GM21717 (cell line): ENCODE measurements around the gene SYT5.
"Not testable (repeated sequence)": the region's sequence is repeated elsewhere in the genome, so short reads cannot be mapped to it uniquely, and the experiment has no call there.

Experiments
- ATAC-seq: cut with Tn5 transposase; IDR thresholded peaks from one replicate; pipeline ENCODE4 v1.9.1; 2021; ENCODE audit warnings: mild to moderate bottlenecking, moderate library complexity; ENCODE audit not compliant: unreplicated experiment

The SYT5 gene

DNA sequence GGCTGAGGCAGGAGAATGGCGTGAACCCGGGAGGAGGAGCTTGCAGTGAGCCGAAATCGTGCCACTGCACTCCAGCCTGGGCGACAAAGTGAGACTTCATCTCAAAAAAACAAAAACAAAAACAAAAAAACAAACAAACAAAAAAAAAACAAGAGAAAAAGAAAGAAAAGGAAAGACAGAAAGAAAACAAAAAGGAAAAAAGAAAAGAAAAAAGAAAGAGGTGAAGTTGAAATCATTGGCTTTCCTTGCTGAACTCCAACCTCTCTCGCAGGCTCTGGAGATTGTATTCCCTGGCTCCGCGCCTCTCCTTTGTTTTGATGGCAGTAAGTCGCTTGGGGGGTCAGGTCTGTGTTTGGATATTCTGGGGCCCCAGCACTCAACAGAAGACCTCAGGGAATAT, 7.8 kb downstream of the SYT5 start:
- ATAC-seq = not testable (repeated sequence)

DNA sequence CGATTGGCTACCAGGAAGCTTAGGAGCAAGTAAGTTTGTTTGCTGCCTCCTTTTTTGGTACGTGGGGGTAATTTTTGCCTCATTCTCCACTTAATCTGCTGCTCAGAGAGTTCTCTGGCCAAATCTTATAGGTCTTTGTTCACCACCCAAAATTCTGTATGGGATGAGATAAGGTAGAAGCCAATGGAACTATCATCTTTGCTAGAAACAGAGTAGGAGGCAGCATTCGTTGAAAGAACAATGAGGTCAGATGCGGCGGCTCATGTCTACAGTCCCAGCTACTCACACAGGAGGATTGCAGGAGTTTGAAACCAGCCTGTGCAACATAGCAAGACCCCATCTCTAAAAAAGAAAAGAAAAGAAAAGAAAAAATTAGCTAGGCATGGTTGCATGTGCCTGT, 8.6 kb downstream of the SYT5 start:
- ATAC-seq = no peak

DNA sequence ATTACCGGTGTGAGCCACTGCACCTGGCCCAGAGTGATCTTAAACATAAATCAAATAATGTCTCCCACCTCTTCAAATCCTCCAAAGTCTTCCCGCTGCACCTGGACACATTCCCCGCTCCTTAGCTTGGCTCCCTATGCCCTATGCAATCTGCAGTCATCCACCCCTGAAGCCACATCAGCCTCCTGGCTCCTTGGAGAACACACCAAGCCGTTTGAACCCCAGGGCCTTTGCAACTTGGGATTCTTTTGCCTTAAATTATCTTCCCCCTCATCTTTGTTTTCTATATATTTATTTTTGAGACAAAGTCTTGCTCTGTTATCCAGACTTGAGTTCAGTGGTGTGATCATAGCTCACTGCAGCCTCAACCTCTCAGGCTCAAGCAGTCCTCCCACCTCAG, 11.0 kb downstream of the SYT5 start:
- ATAC-seq = no peak

DNA sequence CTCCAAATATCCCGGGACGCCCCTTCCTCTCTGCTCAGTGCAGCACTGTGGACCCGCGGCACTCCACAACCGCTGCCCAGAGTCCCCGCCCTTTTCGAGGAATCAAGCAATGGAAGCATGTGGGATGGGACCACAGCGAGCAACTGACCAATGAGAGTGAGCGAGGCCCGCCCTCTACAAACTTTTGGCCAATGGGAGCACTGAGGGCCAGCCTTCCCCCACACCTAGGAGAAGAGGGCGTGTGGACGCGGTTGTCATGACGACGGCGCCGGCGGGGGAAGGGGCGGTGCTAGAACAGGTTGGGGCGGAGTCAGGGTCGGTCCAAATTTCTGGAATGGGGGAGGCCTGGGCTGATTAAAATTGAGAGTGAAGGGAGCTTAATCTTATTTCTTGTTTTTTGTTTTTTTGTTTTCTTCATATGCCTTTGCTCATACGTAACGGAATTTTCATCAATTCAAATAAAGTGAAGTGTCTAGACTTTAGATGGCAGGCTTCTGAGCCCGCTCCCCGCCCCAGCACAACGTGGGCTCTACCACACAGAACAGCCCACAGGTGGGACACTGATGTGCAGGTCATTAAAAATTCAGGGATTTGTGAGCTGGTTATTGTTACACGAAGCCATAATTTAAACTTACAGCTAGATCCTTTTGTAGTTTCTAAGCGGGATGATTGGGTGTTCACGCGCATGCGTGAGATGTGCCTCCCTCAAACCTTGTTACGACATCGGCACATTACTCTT, 13.4 kb downstream of the SYT5 start, which contains the start of gene DNAAF3:
Gene DNAAF3, minus strand, starts transcription at position 84 of the 739 bp plus-strand sequence. CDS start 200 bp downstream, outside the sequence.
- ATAC-seq = peak; percentile 56

DNA sequence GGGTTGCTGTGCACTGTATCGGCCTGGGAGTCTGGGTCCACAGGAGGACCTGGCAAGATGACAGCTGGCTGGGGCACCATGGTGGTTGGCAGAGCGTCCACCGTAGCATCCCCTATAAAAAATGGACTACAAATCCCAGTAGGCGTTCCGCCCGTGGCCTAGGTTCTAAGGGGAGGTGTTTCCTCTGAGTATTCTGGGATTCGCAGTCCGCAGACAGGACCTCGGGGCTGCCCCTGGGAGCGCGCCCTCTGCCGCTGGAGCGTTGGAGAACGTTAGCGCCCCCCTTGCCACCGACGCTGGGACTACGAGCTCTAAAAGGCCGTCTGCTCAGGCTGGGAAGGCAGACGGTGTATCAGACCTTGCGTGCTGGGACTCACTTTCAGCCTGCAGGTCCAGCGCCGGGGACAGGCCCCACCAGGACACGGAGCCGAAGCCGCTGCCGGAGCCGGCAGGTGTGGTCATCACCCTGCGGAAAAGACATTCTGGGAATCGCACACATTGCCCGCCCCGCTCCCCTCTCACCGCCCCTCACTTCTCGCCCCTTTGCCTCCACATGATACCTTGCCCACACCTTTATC, 14.0 kb downstream of the SYT5 start:
- ATAC-seq = peak; percentile 21

DNA sequence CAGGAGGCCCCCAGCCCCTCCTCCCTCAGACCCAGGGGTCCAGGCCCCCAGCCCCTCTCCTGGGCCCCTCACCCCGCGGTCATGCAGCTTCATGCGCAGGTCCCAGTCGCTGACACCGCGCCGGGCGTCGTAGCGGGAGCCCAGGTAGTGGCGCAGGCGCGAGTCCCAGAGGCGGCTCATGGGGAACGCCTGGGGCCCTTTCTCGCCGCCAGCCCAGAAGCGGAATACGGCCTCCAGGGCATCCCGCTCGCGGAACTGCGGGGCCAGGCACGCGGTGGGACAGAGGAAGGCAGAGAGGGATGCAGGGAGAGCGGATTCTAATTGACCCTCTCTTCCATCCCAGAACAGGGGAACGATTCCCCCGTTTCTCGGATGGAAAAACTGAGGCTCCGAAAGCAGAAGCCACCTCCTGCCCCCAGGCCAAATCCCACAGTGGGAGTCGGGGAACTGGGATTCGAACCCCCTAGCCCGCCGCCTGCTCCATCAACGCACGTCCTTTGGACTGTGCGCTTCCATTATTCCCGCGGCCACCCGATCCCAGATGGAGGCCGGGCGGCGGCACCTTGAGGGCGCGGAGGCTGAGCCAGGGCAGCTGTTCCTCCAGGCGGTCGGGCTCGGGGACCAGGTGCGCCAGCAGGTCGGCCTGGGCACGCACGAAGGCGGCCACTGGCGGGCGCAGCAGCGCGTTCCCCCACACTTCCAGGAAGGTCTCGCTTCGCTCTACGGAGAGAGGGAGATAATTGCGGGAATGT, 18.3 kb downstream of the SYT5 start:
- ATAC-seq = no peak

DNA sequence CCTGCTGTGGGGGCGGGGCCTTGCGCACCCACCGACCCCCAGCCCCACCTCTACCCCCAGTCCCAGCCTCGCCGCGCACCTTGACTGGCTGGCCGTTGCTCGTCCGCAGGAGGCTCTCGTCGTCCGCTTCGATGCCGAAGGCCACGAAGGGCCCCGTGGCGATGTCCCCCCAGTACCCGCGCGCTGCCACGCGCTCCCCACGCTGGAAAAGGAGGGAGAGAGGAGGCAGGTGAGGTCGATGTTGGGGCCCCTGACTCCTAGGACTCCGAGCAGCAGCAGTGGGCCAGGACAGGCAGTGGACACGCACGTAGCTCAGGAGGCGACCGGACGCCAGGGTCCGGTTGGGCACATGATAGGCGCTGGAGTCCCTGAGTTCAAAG, 19.1 kb downstream of the SYT5 start:
- no peak for ATAC-seq

DNA sequence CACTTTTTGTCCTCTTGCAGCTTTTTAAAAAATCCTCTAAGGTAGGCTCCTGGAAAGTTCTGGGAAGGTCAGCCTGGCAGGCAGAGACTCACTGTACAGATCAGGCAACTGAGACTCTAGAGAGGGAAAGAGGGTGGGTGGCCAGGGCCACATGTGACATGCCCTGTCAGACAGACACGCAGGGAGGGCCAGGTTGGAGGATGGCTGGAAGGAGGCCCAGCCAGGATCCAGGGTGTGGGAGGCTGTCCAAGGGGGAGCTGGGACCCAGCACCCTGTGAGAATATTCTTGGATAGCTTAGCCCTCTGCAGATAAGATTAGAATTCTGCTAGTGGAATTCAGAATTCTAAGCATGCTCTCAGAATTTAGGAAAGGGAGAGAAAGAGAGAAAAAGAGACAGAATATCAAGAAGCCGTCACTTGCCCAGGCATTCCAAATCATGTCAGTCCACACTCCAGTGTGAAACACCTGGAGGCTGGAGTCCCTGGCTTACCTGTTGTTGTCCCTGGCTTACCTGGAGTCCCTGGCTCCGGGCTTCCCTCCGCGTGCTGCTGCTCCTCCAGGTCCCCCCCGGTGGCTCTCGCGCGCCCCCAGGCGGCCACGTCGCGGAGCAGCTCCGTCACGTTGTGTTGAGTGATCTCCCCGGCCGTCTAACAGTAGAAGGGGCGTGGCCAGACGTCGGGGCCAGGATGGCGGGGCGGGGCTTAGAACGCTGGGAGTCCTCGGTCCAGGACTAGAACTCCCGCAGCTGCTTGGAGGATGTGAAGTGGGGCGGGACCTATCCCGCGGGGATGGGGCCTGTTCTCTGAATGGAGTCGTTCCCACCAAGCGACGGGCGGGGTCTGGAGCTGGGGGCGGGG, 19.7 kb downstream of the SYT5 start:
- ATAC-seq = peak; percentile 64

DNA sequence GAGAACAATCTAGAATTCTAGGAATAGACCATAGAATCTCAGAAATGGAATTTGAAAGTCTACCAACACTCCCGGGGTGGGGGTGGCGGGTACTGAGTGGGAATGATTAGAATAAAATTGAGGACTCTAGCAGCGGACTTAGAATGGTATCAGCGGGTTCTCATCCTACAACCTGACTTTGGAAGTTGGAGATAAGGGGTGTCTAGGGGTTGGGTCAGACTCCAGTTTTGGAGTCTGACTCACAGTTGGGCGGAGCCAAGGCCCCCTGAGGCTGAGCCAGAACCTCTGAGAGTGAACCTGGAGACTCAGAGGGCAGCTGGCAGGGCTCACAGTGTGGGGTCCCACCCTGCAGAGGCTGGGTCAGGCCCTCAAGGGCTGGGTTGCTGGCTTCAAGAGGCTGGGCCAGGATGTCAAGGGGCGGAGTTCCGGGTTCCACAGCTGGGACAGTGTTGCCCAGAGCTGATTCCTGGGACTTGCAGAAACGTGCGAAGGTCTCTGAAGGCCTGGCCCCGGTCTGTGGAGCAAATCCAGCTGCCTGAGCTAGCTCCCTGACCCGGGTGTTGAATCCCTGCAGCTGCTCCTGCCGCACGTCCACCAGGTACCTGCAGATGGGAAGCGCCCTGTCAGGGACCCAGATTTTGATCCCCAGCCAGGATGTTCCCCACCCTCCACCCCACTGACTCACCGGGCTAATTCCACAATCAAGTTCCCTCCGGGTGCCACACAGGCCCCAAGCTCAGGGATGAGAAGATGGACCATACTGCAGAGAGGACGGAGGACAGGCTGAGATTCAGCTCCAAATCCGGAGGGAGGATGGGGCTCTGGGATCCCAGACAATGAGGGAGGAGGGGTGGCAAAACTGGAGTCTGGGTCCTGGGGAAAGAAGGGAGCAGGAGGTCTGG, 21.0 kb downstream of the SYT5 start:
- no peak for ATAC-seq

DNA sequence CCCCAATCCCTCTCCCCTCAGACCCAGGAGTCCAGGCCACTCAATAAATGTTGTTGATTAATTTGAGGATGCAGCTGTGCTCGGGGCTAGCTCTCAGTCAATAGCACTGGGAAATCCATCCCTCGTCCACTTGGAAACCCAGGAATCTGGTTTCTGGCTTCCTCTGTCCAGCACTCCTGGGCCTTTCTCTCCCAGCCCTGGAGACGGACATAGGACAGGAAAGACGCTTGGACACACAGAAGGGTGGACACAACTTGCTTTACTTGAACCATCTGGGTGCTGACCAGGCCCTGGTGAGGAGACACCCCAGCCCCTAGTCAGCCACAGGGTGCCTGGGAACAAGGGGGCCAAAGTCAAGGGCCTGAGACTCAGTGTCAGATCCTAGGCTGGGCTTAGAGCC, 21.7 kb downstream of the SYT5 start:
- ATAC-seq = no peak

DNA sequence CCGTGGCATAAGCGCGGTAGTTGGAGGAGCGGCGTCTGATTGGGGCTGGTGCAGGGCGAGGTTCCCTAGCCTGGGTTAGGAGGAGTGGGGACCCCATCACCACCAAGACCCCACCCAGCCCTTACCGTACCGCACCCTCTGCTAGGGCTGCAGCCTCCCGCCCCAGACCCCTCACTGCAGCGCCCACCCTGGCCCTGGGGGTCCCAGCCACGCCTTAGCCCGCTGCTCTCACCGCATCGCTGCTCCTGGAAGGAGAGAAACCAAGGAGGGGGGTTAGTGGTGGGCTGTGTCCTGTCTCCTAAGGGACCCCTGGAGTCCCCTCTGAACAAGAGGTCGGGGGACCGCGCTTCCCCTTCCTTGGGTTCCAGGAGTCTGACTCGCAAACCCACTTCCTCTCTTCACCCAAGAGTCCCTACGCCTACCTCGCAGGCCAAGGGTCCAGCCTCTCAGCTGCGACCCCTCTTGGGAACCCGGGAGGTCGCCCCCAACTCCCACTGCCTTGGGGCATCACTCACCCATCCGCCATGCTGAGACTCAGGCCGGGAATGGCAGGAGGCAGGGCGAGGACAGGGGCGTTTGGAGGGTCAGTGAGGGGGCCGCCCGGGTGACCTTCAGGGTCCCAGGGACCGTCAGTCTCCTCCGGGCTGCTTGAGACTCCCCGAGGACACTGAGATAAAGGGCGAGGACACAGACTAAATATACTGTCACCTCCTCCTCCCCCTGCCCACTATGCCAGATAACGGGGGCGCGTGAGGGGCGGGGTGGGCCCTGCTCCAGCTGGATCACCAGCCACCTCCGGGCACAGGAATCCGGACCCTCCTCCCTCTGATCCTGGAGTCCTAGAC, 22.8 kb downstream of the SYT5 start, which contains the start of gene TNNI3:
Gene TNNI3, minus strand, starts transcription at position 669 of the 845 bp plus-strand sequence. Its CDS starts 143 bp downstream, at position 526.
- no peak for ATAC-seq

DNA sequence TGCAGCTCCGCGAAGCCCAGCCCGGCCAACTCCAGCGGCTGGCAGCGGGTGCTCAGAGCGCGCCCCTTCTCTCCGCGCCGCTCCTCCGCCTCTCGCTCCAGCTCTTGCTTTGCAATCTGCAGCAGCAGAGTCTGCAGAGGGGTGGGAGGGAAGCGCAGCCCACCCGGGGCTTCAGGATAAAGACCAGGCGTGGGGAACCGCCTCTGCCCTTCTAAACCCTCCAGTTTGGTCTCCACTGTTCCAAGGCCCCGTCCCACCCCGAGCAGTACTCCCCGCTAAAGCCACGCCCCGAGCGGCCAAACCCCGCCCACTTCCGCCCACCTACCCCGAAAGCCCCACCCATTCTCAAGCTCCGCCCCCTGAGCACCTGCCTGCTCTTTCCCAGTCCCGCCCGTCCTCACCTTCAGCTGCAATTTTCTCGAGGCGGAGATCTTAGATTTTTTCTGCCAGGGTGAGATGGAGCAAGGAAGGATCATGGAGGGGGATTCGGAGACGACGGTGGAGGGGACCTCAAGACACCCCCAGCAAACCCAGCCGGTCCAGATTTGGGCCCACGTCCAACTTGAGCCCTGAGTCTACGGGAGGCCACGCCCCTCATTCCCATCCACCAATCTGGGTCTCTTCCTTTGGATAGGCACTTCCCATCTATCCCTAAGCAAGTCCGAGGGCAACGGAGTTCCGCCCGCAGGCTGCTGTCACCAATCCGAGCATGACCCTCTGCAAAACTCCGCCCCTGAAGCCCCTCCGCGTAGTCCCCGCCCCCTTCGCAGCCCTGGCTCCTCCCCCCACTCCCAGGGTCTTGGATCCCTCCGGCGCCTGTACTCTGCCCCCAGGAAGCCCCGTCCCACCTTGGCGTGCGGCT, 23.7 kb downstream of the SYT5 start:
- ATAC-seq = no peak

DNA sequence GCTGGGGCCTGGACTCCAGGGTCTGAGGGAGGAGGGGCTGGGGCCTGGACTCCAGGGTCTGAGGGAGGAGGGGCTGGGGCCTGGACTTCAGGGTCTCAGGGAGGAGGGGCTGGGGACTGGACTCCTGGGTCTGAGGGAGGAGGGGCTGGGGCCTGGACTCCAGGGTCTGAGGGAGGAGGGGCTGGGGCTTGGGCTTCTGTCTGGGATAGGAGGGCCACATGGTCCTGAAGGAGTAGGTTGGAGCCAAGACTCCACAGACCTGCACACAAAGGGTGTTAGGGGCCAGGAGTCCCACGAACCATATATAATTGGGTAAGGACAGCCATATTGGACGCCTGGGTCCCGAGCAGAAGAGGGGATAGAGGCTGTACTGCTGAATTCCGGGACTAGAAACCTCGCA, 24.3 kb downstream of the SYT5 start:
- not testable (repeated sequence) for ATAC-seq

DNA sequence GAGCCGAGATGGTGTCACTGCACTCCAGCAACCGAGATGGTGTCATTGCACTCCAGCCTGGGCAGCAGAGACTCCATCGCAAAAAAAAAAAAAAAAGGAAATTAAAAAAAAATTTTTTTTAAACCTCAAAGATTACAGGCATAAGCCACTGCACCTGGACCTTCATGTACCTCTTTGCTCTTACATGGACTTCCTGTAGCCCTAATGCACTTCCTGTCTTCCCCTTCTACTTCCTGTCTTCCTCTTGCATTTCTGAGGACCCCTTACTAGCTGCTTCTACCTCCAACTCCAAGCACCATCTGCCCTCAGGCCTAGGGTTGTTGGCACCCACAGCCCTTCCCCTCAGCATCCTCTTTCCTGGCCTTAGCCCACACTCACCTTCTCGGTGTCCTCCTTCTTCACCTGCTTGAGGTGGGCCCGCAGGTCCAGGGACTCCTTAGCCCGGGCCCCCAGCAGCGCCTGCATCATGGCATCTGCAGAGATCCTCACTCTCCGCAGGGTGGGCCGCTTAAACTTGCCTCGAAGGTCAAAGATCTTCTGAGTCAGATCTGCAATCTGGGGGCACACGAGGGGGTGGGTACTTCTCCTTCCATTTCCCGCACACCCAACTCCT, 26.3 kb downstream of the SYT5 start:
- ATAC-seq = no peak

DNA sequence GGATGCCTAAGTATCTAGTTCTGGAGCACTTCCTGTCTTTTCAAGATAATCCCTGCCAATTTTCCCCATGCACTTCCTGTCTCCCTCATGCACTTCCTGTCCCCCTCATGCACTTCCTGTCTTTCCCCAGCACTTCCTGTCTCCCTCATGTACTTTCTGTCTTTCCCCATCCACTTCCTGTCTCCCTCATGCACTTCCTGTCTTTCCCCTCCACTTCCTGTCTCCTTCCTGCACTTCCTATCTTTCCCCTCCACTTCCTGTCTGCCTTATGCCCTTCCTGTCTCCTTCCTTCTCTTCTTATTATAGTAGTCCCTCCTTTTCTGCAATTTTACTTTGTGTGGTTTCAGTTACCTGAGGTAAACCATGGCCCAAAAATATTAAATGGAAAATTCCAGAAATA, 28.1 kb downstream of the SYT5 start:
- ATAC-seq = no peak

DNA sequence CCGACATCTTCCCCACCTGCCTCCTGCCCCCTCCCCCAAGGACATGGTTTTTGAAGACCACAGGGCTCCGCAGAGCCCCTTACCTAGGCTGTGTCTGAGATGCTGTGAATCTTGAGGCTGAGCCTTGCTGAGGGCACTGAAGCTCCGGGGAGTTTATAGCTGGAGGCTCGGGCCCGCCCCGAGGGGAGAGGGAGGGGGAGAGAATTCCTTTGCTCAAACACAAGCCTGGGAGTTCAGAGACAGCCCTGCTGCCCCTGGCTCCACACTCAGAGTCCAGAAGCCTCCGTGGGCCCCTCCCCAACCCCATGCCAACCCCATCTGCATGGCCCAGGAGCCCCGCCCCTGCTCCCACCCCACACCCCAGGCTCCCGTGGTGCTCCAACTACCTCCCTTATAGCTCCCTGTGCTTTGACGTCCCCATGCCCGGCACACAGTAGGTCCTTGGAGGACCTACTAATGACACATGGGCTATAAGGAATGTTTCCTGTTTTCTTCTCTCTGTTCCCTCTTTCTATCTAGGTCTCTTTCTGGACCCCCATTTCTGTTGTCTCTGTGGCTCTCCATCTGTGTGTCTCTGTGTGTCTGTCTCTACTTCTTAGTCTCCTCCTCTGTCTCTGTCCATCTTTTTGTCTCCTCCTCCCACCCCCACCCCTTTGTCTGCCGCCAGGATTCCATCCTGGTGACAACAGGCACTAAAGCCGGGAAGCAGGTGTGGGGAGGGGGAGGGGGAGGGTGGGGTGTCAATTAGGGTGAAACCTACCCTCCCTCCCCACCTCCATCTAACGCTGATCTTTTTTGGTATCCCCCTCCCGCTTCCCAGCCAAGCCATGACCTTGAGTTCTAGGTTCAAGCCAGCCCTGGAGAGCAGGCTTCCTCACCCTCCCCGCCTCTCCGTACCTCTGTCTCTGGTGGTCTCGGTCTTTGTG, 30.7 kb downstream of the SYT5 start, which contains the start of gene TNNT1:
Gene TNNT1, minus strand, starts transcription at position 129 of the 926 bp plus-strand sequence. CDS start 2,049 bp downstream, outside the sequence.
- no peak for ATAC-seq
